Activated CD8-positive, alpha-beta memory T cell treated with anti-CD3 and anti-CD28 coated beads, Interleukin-2, amount 50 U/mL, for 1 hour (primary cell): ENCODE measurements around the gene ATP2B3.

Experiments used
- DNase-seq: peaks from one replicate; pipeline ENCODE4 v3.0.0-alpha.2; 2020; ENCODE audit errors: extremely low read depth

The ATP2B3 gene

DNA sequence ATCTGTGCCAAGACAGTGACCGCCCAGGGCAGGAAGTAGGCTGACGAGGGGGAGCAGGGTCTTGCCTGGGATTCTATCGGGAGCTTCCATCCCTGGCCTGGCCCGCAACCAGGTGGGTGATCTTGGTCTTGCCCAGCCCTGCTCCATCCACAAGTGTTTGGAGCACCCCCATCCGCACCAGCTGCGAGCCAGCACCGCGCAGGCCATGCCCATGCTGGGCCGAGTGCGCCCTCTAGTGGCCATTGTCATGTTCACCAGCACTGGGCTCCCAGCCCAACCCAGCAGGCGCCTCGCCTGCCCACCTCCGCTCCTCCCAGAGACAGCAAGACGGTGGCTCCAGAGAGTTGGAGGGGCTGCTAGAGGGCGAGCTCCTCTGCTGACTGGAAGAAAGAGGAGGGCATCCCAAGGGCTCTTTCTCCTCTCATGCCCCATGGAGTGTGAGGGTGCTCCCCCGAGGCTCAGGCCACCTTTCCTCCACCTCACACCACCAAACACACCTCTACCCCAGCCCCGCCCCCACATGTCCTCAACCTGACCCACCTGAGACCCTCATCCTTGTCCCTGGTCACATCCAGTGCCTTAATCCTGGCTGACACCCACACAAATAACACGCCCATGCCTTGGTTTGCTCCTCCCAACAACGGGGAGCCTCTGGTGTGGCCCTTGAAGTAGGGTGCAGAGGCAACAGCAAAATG, 9.8 kb upstream of the ATP2B3 start:
- peak; percentile 60 for DNase-seq

DNA sequence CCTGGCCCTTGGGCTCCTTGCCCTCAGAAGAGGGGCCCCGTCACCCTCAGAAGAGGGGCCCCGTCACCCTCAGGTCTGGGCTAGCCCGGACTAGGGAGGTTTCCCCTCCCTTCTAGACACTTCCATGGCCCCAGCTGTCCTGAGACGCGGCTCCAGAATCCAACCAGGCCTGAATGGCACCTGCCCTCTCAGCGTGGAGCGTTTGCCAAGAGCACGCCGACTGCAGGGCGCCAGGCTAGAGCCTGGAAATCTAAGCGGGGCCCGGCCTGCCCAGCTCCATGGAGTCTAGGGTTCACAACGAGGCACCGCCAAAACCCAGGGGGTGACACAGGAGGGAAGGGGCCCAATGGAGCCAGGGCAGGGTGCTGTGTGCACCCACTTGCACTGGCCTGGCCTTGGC, 7.8 kb upstream of the ATP2B3 start:
- no peak for DNase-seq

DNA sequence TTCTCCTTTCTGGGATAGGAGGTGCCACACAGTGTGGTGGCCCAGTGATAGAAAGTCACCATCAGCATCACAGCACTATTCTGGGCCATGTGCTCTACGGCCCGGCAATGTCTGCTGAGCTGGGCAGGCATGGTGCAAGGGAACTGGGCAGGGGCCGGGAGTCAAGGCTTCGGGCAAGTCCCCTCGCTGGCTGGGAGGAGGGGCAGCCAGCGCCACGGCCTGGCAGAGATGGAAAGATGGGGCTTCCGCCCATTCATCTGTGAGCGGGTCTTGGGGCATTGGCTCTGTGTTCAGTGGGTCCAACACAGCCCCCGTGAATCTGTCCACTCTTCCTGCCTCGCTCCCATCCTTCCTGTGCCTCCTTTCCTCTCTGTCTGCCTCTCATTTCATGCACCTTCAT, 7.1 kb upstream of the ATP2B3 start:
- no peak for DNase-seq

DNA sequence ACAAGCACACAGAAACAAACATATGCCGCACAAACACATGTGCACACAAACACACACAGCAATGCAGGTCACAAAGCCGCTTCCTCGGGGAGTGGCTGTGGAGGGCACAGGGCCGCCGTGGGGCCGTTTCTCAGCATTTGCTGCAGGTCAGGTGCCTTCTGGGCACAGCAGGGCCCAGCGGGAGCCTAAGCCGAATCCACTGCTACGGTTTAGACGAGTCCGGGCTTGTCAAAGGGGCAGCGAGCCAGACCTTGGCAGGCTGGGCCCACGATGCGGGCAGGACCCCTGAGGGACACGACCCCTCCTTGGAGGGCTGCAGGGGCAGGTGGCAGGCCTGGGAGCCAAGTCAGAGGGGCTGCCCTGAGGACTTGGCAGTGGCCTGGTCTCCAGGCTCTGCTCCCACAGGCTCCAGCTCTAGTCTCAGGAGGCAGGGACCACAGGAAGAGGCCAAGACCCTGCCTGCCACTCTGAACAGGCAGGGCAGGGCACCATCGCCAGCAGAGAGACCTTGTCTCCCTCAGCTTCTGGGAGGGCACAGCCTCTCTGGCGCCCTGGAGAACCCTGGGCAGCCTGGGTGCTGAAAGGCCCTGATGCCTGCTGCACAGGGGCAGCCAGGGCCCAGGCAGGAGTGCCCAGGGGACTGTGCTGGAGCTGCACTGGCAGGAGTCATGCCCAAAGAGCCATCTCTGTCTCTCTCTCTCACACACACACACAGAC, 5.5 kb upstream of the ATP2B3 start:
- no peak for DNase-seq

DNA sequence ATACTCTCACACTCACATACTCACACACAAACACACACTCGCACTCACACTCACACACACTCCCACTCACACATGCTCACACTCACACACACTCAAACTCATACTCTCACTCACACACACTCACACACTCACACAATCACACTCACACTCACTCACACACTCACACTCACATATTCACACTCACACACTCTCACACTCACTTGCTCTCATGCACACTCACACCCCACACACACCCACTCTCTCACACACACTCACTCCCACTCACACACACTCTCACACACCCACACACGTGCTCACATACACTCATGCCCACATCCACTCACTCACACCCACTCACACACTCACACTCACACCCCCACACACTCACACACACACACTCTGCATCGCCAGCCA, 4.9 kb upstream of the ATP2B3 start:
- no peak for DNase-seq

DNA sequence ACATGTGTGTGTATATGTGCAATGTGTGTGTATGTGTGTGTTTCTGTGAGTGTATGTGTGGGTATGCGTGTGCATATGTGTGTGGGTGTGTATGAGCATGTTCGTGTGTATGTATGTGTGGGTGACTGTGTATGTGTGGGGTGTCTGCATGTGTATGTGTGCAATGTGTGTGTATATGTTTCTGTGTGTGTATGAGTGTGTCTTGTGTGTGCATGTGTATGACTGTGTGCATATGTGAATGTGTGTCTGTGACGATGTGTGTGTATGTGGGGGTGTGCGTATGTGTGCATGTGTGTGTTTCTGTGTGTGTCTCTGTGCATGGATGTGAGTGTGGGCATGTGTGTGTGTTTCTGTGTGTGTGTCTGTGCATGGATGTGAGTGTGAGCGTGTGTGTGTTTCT, 4.2 kb upstream of the ATP2B3 start:
- no peak for DNase-seq

DNA sequence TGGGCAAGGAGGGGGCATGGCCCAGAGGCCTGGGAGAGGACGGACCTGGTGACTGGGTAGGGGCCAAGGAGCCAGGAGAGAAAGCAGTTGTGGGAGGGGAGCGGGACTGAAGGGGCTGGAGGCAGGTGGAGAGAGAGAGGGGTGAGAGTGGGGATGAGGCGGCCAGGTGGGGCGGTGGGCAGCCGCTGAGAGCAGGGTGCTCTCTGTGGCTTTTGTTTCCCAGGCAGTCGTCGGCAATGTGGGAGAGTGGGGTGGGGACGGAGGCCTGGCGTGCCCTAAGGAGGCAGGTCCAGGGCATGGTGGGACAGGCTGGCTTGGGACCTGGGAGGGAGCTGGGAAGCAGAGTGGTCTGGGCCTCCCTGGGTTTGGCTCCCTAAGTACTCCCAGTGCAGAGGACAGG, 3.2 kb upstream of the ATP2B3 start:
- no peak for DNase-seq

DNA sequence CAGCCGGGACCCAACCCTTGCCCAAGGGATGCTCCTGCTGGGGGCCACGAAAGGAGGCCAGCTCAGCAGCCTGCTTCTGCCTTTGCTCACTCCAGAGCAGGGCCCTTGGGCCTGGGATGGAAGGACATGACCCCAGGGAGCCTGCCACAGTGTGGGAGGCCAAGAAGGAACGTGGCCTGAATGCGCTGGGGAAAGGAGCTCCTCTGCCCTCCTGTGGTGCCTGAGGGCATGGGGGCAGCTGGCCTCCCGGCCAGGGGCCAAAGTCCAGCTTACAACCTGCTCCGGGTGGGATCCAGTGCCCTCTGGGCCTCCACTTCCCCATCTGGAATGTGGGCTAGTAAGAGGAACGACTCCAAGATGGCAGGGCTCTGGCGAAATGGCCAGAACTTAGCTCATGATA, 2.0 kb upstream of the ATP2B3 start:
- DNase-seq: no peak

DNA sequence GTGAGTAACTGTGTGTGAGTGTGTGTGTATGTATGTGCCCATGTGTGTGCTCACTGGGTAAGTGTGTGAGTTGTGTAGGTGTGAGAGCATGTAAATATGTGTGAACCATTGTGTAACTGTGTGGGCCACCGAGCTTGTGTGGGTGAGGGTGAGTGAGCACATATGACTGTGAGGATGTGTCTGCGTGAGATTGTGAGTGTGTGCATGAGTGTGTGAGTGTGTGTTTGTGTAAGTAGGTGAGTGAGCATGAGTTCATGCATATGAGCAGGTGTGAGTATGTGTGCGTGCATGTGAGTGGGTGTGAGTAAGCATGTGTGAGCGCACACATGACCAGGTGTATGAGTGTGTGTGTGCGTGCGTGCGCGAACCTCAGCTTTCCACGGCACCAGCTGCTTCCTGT, 1.4 kb upstream of the ATP2B3 start:
- no peak for DNase-seq

DNA sequence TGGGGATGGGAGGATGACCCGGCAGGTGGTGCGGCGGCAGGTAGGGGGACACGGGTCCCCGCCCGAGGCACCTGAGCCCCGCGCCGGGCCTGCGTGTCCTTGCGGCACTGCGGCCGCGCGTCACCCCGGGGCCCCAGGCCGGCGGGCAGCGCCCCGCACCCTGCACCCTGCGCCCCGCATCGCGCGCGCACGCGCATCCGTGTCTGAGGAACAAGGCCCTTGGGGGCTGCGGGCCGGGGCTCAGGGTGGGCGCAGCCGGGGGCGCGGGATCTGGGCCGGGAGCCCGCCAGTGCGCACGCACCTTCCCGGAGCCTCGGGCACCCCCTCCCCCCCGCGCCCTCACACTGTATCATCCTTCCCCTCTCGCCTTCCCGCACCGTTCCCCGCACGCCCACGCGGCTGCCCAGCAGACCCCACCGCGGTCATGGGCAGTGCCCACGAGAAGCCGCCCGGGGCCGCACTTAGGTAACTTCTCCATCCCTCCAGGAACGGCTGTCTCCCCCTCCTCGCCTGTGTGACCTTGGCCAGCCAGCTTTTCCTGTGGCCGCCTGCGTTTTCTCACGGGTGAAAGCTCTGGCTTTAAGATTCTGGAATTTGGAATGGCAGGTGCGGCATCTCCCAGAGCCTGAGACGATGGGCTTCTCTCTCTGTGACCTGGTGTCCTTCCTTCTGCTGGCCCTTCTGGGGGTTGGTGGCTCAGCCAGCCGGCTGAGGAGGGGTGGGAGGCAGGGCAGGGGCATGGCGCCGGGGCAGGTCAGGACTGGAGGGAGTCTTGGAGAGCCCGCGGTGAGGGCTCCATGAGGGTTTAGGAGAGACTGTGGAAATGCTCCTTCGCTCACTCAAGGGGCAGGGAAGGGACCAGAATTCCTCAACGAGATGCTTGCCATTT, 748 bp downstream of the ATP2B3 start:
- no peak for DNase-seq

DNA sequence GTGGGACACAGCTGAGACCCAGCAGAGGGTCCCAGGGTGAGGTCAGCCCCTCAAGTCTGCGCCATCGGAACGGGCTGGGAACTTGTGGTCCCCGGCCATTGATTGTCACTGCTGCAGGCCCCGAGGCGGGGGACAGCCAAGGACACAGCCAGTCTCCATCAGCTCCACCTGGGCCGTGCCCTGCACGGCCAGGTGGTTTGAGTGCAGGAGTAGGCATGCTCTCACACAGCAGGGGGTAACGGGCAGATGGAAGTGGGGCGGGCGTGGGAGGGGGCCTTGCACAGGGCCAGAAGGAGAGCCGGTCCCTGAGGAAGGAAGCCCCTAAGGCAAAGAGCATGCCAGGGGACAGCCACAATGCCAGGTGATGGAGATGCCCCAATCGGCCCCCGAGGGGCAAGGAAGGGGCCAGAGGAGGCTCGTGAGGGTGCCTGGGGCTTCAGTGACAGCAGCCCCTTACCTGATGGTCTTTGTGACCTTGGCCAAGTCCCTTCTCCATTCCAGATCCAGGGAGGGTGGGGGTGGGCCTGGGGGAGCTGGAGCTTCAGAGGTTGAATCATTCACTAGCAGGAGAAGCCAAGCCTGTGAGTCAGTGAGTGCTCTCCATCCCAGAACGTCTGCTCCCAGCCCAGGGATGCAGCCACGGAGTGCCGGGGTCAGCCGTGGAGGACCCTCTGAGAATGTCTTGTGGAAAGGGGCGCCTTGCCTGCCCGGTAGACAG, 2.3 kb downstream of the ATP2B3 start:
- DNase-seq: no peak

DNA sequence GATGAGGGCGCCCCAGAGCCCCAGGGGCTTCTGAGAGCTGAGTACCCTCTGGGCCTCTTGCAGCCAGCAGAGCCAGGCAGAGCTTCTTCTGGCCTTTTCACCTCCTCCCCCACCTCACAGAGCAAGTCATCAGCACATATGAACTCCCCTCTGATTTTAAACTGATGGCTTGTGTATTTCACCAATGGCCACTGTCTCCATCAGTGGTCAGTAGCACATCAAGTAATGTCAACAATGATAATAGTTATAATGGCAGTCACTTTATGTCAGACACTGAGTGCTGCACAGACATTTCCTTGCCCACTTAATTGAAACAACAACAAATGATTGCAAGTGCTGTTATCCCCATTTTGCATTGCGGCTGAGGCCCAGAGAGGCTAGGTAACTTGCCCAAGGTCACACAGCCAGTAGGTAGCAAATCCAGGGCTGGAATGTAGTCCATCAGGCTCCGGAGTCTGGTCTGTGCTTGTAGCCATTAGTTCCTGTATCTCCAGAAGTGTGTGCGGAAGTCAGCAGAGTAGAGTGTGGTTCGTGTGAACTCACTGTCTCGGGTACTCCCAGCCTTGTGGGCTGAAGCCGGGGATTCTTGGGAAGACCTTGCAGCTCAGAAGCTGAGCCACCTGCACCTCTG, 3.0 kb downstream of the ATP2B3 start:
- no peak for DNase-seq

DNA sequence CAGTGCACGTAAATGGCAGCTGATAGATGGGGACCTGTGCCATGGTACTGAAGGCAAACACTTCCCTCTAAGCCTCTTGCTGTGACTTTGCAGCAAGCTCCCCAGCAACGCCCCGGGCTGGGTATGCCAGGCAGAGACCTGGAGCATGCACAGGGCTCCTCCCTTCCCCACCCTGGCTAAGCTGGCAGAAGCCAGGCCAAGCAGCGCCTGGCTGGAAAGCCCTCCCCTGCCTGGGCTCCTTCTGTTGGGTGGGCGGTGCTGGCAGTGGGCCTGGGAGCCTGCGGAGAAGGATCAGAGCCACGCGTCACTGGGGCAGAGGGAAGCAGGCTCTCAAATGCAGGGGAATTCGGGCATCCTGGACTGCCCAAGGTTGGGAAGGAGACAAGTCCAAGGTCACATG, 3.6 kb downstream of the ATP2B3 start:
- no peak for DNase-seq

DNA sequence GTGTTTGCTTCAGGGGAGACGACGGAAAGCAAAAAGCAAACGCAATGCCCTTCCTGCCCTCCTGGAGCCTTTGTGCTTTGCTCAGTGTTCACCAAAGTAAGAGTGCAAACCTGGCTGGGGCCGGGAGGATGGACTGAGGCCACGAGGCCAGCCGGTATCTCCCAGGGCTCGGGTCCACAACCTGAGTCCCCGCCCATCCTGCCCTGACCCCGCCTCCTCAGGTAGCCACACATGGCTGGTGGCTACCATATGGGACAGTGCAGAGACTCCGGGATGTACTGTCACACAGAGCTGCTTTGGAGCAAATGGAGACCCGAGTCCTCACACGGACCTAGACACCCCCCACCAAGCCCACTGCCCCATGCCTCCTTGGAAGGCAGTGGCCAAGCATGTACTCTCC, 4.8 kb downstream of the ATP2B3 start:
- no peak for DNase-seq

DNA sequence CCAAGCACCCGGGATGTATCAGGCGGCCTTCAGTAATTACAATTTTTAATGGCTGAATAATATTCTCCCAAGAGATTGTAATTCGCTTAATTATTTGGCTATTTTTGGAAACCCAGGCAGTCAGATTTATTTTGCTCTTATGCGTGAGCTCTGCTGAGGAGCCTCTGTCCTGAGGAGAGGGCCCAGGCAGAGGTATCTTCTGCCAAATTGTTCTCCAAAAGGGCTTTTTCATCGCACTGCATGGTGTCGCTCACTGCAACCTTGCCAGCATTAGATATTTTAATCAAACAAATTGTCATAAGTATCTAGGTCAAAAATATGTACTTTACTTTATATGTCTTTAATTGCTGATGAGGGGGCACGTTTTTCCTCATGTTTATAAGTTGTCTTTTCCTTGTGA, 5.8 kb downstream of the ATP2B3 start:
- DNase-seq: no peak

DNA sequence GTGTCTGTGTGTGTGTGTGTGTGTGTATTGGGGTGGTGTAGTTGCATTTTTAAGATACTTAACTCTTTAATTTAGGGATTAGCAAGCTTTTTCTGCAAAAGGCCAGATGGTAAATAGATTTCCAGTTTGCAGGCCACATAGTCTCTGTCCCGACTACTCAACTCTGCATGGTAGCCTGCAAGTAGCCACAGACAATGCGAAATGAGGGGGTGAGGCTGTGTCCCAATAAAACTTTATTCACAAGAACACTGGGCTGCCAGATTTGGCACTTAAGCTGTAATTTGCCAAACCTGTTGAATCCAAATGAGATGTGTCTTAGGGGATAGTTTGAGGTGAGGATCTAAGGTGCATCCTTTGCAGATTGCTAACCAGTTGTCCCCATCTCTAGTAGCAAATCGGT, 6.8 kb downstream of the ATP2B3 start:
- DNase-seq: no peak

DNA sequence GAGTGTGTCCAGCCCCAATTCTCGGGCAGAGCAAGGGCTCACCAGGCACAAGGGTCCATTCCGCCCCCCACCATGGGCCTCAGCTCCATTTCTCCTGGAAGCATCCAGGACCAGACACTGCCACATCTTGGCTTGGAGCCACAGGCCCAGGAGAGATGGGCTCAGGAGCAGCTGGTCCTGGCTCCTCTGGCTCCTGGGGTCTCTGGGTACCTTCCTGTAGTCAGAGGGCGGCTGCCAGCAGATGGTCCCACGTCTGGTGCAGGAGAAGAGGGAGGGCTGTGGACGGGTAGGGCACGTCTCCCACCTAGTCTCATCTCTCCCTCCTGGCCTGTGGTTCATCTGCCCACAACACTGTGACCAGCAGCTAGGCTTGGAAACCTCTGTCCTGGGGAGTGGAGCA, 8.0 kb downstream of the ATP2B3 start:
- no peak for DNase-seq

DNA sequence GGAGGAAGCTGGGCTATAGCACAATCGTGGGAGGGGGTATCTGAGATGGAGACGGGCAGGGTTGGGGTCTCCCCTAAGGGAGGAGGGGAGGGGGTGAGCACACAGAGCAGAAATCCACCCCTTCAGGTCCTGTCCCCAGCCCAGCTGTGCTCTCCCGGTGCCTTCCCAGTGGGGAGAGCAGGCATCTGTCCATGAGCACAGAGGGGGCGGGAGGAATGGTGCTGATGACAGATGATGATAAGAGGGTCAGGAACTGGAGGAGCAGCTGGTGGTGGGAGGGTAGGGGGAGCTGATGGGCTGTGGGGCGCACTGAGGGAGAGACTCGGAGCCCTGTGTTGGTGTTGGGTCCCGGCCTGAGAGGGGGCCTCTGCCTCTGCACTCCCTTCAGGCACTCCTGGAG, 8.6 kb downstream of the ATP2B3 start:
- DNase-seq: no peak

DNA sequence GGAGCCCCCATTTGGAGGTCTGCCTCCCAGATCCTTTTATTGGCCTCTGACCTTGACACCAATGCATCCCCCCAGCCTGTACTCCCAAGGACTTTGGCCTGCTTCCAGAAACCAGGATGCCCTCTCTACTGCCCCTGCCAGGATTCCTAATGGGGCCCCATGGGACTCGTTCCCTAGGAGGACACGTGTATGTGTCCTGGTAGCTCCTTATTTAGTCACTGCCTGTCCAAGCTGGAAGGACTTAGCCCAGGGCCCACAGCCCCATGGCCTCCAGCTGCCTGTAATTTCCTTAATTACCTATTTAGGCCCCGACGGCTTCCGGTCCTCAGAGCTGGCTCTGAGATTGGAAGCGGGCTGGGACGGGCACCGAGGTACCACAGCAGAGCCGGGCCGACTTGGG, 9.4 kb downstream of the ATP2B3 start:
- DNase-seq: no peak

DNA sequence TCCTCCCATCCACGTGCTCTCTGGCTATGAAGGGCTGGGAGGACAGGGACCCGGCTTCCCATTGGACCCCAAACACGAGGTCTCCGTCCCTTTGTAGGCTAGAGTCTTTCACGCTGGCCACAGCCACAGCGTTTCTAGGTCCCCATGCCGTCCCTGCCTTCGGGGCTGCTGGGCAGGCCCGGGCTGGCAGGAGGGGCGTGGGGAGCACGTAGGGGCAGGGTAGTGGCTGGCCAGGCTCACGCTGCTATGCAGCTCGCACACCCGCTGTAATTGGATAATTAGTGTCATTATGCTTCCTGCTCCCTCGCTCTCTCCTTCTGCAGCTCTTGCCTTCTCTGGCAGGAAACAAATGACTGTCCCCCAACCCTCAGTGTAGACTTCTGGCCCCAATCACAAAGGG, 9.8 kb downstream of the ATP2B3 start:
- no peak for DNase-seq

DNA sequence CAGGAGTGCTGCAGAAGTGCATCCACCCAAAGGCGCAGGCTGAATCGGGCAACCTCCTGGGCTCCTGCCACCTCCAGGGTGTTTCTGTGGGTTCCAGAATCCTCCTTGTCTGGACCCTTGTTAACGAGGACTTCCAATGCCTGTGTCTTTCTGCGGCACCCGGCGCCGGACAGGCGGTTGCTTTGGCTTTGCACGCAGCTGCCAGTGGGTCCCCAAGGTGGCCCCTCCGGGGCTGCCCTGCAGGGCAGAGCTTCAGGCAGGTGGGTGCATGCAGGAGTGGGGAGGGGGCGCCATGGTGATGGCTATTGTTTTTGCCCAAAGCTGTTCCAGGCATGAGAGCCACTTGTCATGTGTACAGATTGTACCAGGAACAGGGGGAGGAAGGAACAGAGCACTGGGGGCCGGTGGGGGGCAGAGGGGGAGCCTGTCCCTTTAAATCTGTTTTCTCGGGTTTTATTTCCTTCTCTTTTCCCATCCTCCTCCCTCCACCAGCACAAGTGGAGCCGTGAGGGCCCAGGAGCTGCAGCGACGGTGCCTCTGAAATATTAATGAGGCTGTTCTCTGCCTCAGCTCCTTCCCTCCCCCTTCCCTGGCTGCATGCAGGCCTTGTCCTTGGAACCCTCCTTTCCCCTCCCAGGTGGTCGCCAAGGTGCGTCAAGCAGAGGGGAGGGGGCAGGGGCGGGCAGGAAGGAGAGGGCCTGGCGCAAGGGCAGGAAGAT, 13.1 kb downstream of the ATP2B3 start:
- DNase-seq: no peak
